CD4-positive, CD25-positive, alpha-beta regulatory T cell (primary cell): ENCODE measurements around the gene ADIPOR1. TPM values are rescaled to one million over a fixed set of nuclear protein-coding genes. Genes with fewer than 3 reads are reported as not detected.
A peak's percentile ranks its signal among the peaks of the same experiment; 100 is the strongest.
"Not testable (repeated sequence)": the region's sequence is repeated elsewhere in the genome, so short reads cannot be mapped to it uniquely, and the experiment has no call there.

ENCODE experiments used
- ATAC-seq, 2 donors: fragments of 150-1000 bp; cut with Tn5 transposase; one replicate each; pipeline ENCODE4 v1.10.0; 2021; ENCODE audit warnings: low read depth in 2 of 2, moderate number of reproducible peaks in 2 of 2, moderate library complexity in 1 of 2
- DNase-seq, 3 donors: peaks; one replicate each; pipeline versions ENCODE4 v3.0.0 to v3.0.0-alpha.2; 2012 to 2022; ENCODE audit warnings: mixed read lengths in 1 of 3
- H3K27ac ChIP-seq: one replicate; pipeline ENCODE4 v1.7.0; 2013; ENCODE audit warnings: mild to moderate bottlenecking, low read length; ENCODE audit not compliant: insufficient read depth, poor library complexity, severe bottlenecking
- H3K27me3 ChIP-seq: one replicate; pipeline ENCODE4 v1.7.0; 2013; ENCODE audit warnings: low read length; ENCODE audit not compliant: control insufficient read depth, insufficient read depth
- H3K36me3 ChIP-seq: one replicate; pipeline ENCODE4 v1.7.0; 2013; ENCODE audit warnings: mild to moderate bottlenecking, low read length, moderate library complexity; ENCODE audit not compliant: control insufficient read depth, insufficient read depth
- H3K4me1 ChIP-seq: 2 replicates; pipeline ENCODE4 v1.7.0; 2013; ENCODE audit warnings: mild to moderate bottlenecking, low read length; ENCODE audit not compliant: insufficient read depth, control insufficient read depth, poor library complexity, severe bottlenecking
- H3K4me3 ChIP-seq: one replicate; pipeline ENCODE4 v1.7.0; 2013; ENCODE audit warnings: low read depth, mild to moderate bottlenecking, low read length, moderate library complexity
- H3K9me3 ChIP-seq, 2 experiments: 1 replicate in 1 of 2; 2 replicates in 1 of 2; pipeline ENCODE4 v1.7.0; 2013; ENCODE audit warnings: low read length in 2 of 2, mild to moderate bottlenecking in 1 of 2, moderate library complexity in 1 of 2; ENCODE audit not compliant: control insufficient read depth in 2 of 2
- H3K27ac Mint-ChIP-seq, 3 donors: one replicate each; pipeline ENCODE4 v1.8.0; 2020 to 2022; ENCODE audit warnings: mild to moderate bottlenecking in 3 of 3, mixed read lengths in 3 of 3, moderate library complexity in 2 of 3
- H3K27me3 Mint-ChIP-seq: one replicate; pipeline ENCODE4 v1.8.0; 2022; ENCODE audit warnings: mild to moderate bottlenecking, mixed read lengths
- H3K36me3 Mint-ChIP-seq: one replicate; pipeline ENCODE4 v1.8.0; 2020; ENCODE audit warnings: mixed read lengths
- H3K4me1 Mint-ChIP-seq, 4 donors: one replicate each; pipeline ENCODE4 v1.8.0; 2020 to 2022; ENCODE audit warnings: mixed read lengths in 4 of 4, mild to moderate bottlenecking in 1 of 4
- H3K4me3 Mint-ChIP-seq, 4 donors: one replicate each; pipeline ENCODE4 v1.8.0; 2020 to 2022; ENCODE audit warnings: mild to moderate bottlenecking in 4 of 4, mixed read lengths in 4 of 4, moderate library complexity in 3 of 4
- H3K9me3 Mint-ChIP-seq, 7 donors: one replicate each; pipeline ENCODE4 v1.8.0; 2020 to 2022; ENCODE audit warnings: mixed read lengths in 7 of 7, mild to moderate bottlenecking in 3 of 7, moderate library complexity in 2 of 7
- polyA plus RNA-seq, 4 donors: library from polyadenylated mRNA; unstranded; fragments of 300-500 nt; fragmentation: Illumina TruSeq; gene quantifications; one replicate each; pipeline ENCODE4 v1.2.3, GENCODE V29; 2021
- total RNA-seq: library from RNA; stranded (reverse); gene quantifications from one replicate; pipeline ENCODE4 v1.2.3, GENCODE V29; 2022

ADIPOR1 gene
- total RNA-seq (70.0 TPM), polyA plus RNA-seq (100 to 1,000 TPM; 105 to 117 (median 107) TPM)

- Mint-ChIP-seq H3K4me1 (peaks cover 30 to 54% (median 45%) of the 10 kb centered on the region in 4 donors), H3K4me3 (peak within 1 kb of the TSS; percentile 90 to 96 (median 95)), H3K9me3 (no peaks in the 10 kb centered on the region), H3K36me3 (peaks cover 4% of the 10 kb centered on the region), H3K27me3 (no peaks in the 10 kb centered on the region), H3K27ac (peak within 1 kb of the TSS; percentile 94 to 98 (median 95))
- Histone ChIP-seq H3K4me1 (peaks cover 36% of the 10 kb centered on the region), H3K27ac (peak within 1 kb of the TSS; percentile 89), H3K4me3 (peak within 1 kb of the TSS; percentile 89), H3K36me3 (peaks cover 7% of the 10 kb centered on the region), H3K27me3 (no peaks in the 10 kb centered on the region), H3K9me3 (no peaks in the 10 kb centered on the region)
- ATAC-seq: peak; percentile 98 to 99
- peak; percentile 94 for DNase-seq
Measured at GRCh38 chr1:202957733-202958543, at the start of gene ADIPOR1. ADIPOR1 (minus strand) TSS chr1:202958312; CDS start chr1:202951070, 7,242 bp downstream.

DNA sequence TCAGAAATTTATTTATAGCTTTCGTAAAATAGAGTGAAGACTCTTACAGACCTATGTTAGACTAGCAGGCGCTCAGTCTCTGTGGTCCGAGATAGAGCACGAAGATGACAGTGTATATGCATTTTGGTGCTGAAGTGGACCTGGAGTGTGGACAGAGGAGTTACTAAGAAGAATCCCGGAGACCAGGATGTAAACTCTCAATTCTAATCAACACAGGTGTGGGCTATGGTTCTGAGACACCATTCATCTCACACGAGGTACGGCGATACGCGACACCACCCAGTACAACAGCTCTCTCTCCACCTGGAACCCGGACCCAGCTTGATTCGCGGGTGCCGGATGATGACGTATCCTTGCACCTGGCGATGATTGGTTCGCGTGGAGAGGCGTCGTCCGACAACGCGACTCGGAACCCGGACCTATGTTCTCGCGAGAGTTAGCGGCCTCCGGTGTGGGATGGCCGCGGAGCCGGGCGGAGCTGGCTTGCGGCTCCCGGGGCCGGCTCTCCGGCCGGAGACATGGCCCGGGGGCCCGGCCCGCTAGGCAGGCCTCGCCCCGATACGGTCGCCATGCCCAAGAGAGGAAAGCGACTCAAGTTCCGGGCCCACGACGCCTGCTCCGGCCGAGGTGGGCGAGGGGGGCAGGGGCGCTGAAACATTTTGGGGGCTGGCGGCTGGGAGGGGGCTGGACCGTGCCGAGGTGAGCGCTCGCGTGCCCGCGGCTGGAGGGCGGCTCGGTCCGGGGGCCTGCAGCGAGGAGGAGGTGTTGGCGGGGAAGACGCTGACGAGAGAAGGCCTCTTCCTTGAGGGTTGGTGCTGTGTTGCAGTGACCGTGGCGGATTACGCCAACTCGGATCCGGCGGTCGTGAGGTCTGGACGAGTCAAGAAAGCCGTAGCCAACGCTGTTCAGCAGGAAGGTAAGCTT lies 49.1 kb upstream of the ADIPOR1 start, which contains the start of gene TMEM183A:
Gene TMEM183A, plus strand, starts transcription at position 427 of the 924 bp plus-strand sequence. Its CDS starts 92 bp downstream, at position 519.
- peak within 1 kb of the TSS; percentile 93 to 97 (median 94) for H3K4me3 Mint-ChIP-seq
- Histone ChIP-seq H3K36me3 (peaks cover 30% of the 10 kb centered on the region), H3K4me1 (peaks cover 36% of the 10 kb centered on the region)

GRCh38 chr1:203005395-203006142 lies 47.5 kb upstream of the ADIPOR1 start:
- DNase-seq, H3K36me3 Mint-ChIP-seq, H3K9me3 Mint-ChIP-seq, H3K27me3 ChIP-seq, H3K27ac ChIP-seq, H3K27me3 Mint-ChIP-seq, ATAC-seq, H3K9me3 ChIP-seq: not testable (repeated sequence)
- H3K4me3 Mint-ChIP-seq: peak overlapping the region; percentile 93 to 97 (median 94)
- H3K4me1 Mint-ChIP-seq: peaks cover 8 to 33% (median 19%) of the 10 kb centered on the region in 4 donors
- peak overlapping the region; percentile 28 to 98 (median 65) for H3K27ac Mint-ChIP-seq
- Histone ChIP-seq H3K4me3 (peak overlapping the region; percentile 60), H3K4me1 (peaks cover 33% of the 10 kb centered on the region), H3K36me3 (peaks cover 19% of the 10 kb centered on the region)

More for the DNA sequence above, 49.1 kb upstream of the ADIPOR1 start, which contains the start of gene TMEM183A:
- peaks cover 13% of the 10 kb centered on the region for H3K36me3 Mint-ChIP-seq
- Histone ChIP-seq H3K27ac (peak within 1 kb of the TSS; percentile 91), H3K4me3 (peak within 1 kb of the TSS; percentile 98), H3K27me3 (no peaks in the 10 kb centered on the region), H3K9me3 (no peaks in the 10 kb centered on the region)
- peak; percentile 94 to 98 (median 94) for DNase-seq
- ATAC-seq: peak; percentile 93 to 94
- peak within 1 kb of the TSS; percentile 97 to 98 (median 97) for H3K27ac Mint-ChIP-seq
- peaks cover 13 to 38% (median 25%) of the 10 kb centered on the region in 4 donors for H3K4me1 Mint-ChIP-seq
- no peaks in the 10 kb centered on the region for H3K27me3 Mint-ChIP-seq
- H3K9me3 Mint-ChIP-seq: no peaks in the 10 kb centered on the region

DNA sequence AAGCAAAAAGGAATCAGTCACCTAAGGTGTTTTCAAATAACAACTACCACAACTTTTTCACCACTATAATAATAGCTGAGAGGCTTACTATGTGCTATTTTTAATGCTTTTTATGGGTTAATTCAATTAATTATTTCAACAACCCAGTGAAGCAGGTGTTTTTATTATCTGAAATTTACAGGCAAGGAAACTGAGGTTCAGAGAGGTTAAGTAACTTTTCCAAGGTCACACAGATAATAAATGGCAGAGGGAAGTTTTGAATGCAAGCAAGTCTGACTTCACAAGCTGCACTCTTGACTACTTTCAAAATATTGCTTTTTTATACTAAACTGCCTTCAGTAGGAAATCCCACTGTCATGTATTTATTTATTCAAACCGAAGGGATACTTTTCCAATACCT lies 44.8 kb upstream of the ADIPOR1 start:
- H3K36me3 Mint-ChIP-seq: no peaks in the 10 kb centered on the region
- H3K27me3 Mint-ChIP-seq: peaks cover 21% of the 10 kb centered on the region
- no peaks in the 10 kb centered on the region for H3K9me3 ChIP-seq
- H3K27me3 ChIP-seq: no peaks in the 10 kb centered on the region
- DNase-seq (no peak), ATAC-seq (no peak)
- H3K27ac Mint-ChIP-seq: no peak overlapping the region
- peaks cover 6 to 21% (median 13%) of the 10 kb centered on the region in 4 donors for H3K4me1 Mint-ChIP-seq
- no peak overlapping the region for H3K27ac ChIP-seq
- peaks cover 15% of the 10 kb centered on the region for H3K4me1 ChIP-seq
- H3K36me3 ChIP-seq: no peaks in the 10 kb centered on the region
- H3K4me3 ChIP-seq: no peak overlapping the region
- H3K9me3 Mint-ChIP-seq: no peaks in the 10 kb centered on the region
- H3K4me3 Mint-ChIP-seq: peak overlapping the region in 1 of 4 donors; percentile 45

DNA sequence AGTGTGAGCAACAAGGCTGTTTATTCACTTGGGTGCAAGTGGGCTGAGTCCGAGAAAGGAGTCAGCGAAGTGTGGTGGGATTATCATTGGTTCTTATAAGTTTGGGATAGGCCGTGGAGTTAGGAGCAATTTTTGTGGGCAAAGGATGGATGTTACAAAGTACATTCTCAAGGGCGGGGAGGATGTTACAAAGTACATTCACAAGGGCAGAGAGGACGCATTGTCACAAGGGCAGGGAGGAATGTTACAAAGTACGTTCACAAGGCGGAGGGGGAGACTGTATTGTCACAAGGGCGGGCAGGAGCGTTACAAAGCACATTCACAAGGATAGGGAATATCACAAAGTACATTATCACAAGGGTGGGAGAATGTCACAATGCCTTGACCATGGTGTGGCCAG lies 43.9 kb upstream of the ADIPOR1 start:
- no peaks in the 10 kb centered on the region for H3K36me3 ChIP-seq
- no peak for DNase-seq
- Mint-ChIP-seq H3K36me3 (no peaks in the 10 kb centered on the region), H3K27ac (peak overlapping the region in 1 of 3 donors; percentile 5), H3K27me3 (peaks cover 29% of the 10 kb centered on the region), H3K9me3 (no peaks in the 10 kb centered on the region), H3K4me3 (no peak overlapping the region), H3K4me1 (peaks cover 6 to 16% (median 12%) of the 10 kb centered on the region in 4 donors)
- no peaks in the 10 kb centered on the region for H3K9me3 ChIP-seq
- no peak for ATAC-seq
- no peak overlapping the region for H3K4me3 ChIP-seq
- peaks cover 13% of the 10 kb centered on the region for H3K4me1 ChIP-seq
- H3K27ac ChIP-seq: no peak overlapping the region
- no peaks in the 10 kb centered on the region for H3K27me3 ChIP-seq

GRCh38 chr1:203000217-203000944 lies 42.3 kb upstream of the ADIPOR1 start:
- Mint-ChIP-seq H3K27ac (no peak overlapping the region), H3K27me3 (peaks cover 45% of the 10 kb centered on the region), H3K4me3 (no peak overlapping the region), H3K4me1 (peaks cover 4 to 6% (median 5%) of the 10 kb centered on the region in 4 donors), H3K9me3 (no peaks in the 10 kb centered on the region), H3K36me3 (no peaks in the 10 kb centered on the region)
- Histone ChIP-seq H3K27me3 (peaks cover 8% of the 10 kb centered on the region), H3K9me3 (no peaks in the 10 kb centered on the region), H3K36me3 (no peaks in the 10 kb centered on the region), H3K4me3 (no peak overlapping the region), H3K4me1 (peaks cover 5% of the 10 kb centered on the region), H3K27ac (no peak overlapping the region)
- no peak for DNase-seq
- ATAC-seq: no peak
